Tibial nerve (tissue), 4 donors: ENCODE results near the gene RAPH1. TPM values are rescaled to one million over a fixed set of nuclear protein-coding genes. Genes with fewer than 3 reads are reported as not detected.

Source experiments
- DNase-seq, 2 donors: peaks; one replicate each; pipeline ENCODE4 v3.0.0-alpha.2; 2019; ENCODE audit warnings: low spot score in 2 of 2
- H3K27ac ChIP-seq, 4 donors: fragments of 200-600 bp; sonication (generic) in 3 of 4; one replicate each; pipeline ENCODE4 v1.5.1; 2017 to 2019; ENCODE audit warnings: mild to moderate bottlenecking in 1 of 4
- H3K27me3 ChIP-seq, 2 donors: fragments of 200-600 bp; sonication (generic) in 1 of 2; one replicate each; pipeline versions ENCODE4 v1.5.1 to v1.6.0; 2017 to 2019
- H3K36me3 ChIP-seq, 3 donors: fragments of 200-600 bp; sonication (generic); one replicate each; pipeline ENCODE4 v1.5.1; 2018 to 2019
- H3K4me1 ChIP-seq, 4 donors: fragments of 200-600 bp; sonication (generic) in 3 of 4; one replicate each; pipeline ENCODE4 v1.5.1; 2017 to 2019
- H3K4me3 ChIP-seq, 4 donors: fragments of 200-600 bp; sonication (generic) in 3 of 4; one replicate each; pipeline ENCODE4 v1.5.1; 2017 to 2019; ENCODE audit warnings: mild to moderate bottlenecking in 1 of 4, moderate library complexity in 1 of 4
- H3K9me3 ChIP-seq, 4 donors: fragments of 200-600 bp; sonication (generic) in 3 of 4; one replicate each; pipeline ENCODE4 v1.5.1; 2017 to 2019
- CTCF ChIP-seq, 5 experiments: fragments of 200-600 bp in 3 of 5; fragments of 450-650 bp in 2 of 5; sonication (generic) in 3 of 5; IDR thresholded peaks; one replicate each; pipeline ENCODE4 v1.5.1; 2016 to 2019; ENCODE audit warnings: antibody characterized with exemption in 5 of 5, mild to moderate bottlenecking in 3 of 5, moderate library complexity in 2 of 5
- EP300 ChIP-seq, 2 donors: sonication (generic); formaldehyde crosslinking; IDR thresholded peaks; one replicate each; pipeline ENCODE4 v1.6.1; 2017; ENCODE audit warnings: antibody characterized with exemption in 2 of 2, mild to moderate bottlenecking in 1 of 2
- POLR2A ChIP-seq, 2 donors: fragments of 450-650 bp; IDR thresholded peaks; one replicate each; pipeline ENCODE4 v1.6.1; 2017; ENCODE audit warnings: antibody characterized with exemption in 2 of 2, mild to moderate bottlenecking in 2 of 2, moderate library complexity in 2 of 2
- WGBS, 2 donors: methylation state at CpG; one replicate each; pipeline ENCODE4 v1.1.5; 2018; 5-methylcytosine and 5-hydroxymethylcytosine counted together
- total RNA-seq, 4 donors: library from RNA; depleted of rRNA; stranded (reverse); fragments of >200 nt; gene quantifications; one replicate each; pipeline ENCODE4 v1.1.0, GENCODE V29; 2016

RAPH1 gene
- total RNA-seq, 4 donors from 2014 or later, result 35.4 to 60.0 (median 44.4) TPM

- TF ChIP-seq POLR2A (IDR thresholded peaks at IDR 0.05) (no peak), CTCF (IDR thresholded peaks at IDR 0.05) (no peak), EP300 (IDR thresholded peaks at IDR 0.05) (no peak)
- no peaks in the 10 kb centered on the region for H3K36me3 ChIP-seq
- no peak overlapping the region for H3K27ac ChIP-seq
- H3K9me3 ChIP-seq, result no peaks in the 10 kb centered on the region
- peaks cover 0 to 20% (median 4%) of the 10 kb centered on the region in 4 donors for H3K4me1 ChIP-seq
- DNase-seq, result no peak
- 23 to 30% methylated on average over 1 of the region's 1 CpG for WGBS, 2 donors
- no peak overlapping the region for H3K4me3 ChIP-seq
- H3K27me3 ChIP-seq, result no peaks in the 10 kb centered on the region
Measured at GRCh38 chr2:203469546-203469945, 65.6 kb downstream of the RAPH1 start.

- Histone ChIP-seq H3K9me3 (no peaks in the 10 kb centered on the region), H3K27me3 (no peaks in the 10 kb centered on the region), H3K4me3 (no peak overlapping the region), H3K36me3 (peaks cover 0 to 15% (median 0%) of the 10 kb centered on the region in 3 donors), H3K27ac (no peak overlapping the region), H3K4me1 (peaks cover 0 to 33% (median 3%) of the 10 kb centered on the region in 4 donors)
- no peak for TF ChIP-seq EP300 (IDR thresholded peaks at IDR 0.05)
- TF ChIP-seq POLR2A (IDR thresholded peaks at IDR 0.05), result no peak
- TF ChIP-seq CTCF (IDR thresholded peaks at IDR 0.05), result no peak
- DNase-seq, result no peak
Measured at GRCh38 chr2:203463266-203463678, 71.8 kb downstream of the RAPH1 start.

- peaks cover 0 to 24% (median 0%) of the 10 kb centered on the region in 3 donors for H3K36me3 ChIP-seq
- no peak overlapping the region for H3K4me3 ChIP-seq
- H3K4me1 ChIP-seq, result peaks cover 0 to 33% (median 3%) of the 10 kb centered on the region in 4 donors
- no peaks in the 10 kb centered on the region for H3K9me3 ChIP-seq
- WGBS, 2 donors, result 96 to 97% methylated on average over 1 of the region's 1 CpG
- H3K27ac ChIP-seq, result no peak overlapping the region
- no peaks in the 10 kb centered on the region for H3K27me3 ChIP-seq
- TF ChIP-seq EP300 (IDR thresholded peaks at IDR 0.05), result no peak
- no peak for DNase-seq
Measured at GRCh38 chr2:203462308-203462707, 72.8 kb downstream of the RAPH1 start.

DNA sequence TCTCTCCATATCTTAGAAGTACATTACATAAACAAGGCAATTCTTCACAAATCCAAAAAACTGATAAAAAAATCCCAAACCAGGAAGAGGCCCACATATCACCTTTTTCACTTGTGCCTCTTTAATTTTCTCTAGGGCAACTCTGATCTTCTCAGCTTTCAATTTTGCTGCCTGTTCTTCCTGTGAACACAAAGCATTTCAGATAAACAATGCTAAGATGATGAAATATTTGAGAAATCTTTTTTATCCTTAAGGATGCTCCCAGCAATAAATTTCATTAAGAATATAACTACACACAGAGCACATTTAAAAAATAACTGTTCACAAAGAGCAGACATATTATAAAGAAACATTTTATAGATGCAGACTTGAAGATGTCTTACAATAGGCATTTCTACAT is 73.4 kb downstream of the RAPH1 start:
- H3K36me3 ChIP-seq, result peaks cover 0 to 30% (median 0%) of the 10 kb centered on the region in 3 donors
- H3K9me3 ChIP-seq, result no peaks in the 10 kb centered on the region
- no peak overlapping the region for H3K27ac ChIP-seq
- no peaks in the 10 kb centered on the region for H3K27me3 ChIP-seq
- H3K4me3 ChIP-seq, result no peak overlapping the region
- no peak for TF ChIP-seq EP300 (IDR thresholded peaks at IDR 0.05)
- TF ChIP-seq POLR2A (IDR thresholded peaks at IDR 0.05), result no peak
- no peak for TF ChIP-seq CTCF (IDR thresholded peaks at IDR 0.05)
- no peak for DNase-seq
- H3K4me1 ChIP-seq, result peaks cover 0 to 33% (median 3%) of the 10 kb centered on the region in 4 donors

DNA sequence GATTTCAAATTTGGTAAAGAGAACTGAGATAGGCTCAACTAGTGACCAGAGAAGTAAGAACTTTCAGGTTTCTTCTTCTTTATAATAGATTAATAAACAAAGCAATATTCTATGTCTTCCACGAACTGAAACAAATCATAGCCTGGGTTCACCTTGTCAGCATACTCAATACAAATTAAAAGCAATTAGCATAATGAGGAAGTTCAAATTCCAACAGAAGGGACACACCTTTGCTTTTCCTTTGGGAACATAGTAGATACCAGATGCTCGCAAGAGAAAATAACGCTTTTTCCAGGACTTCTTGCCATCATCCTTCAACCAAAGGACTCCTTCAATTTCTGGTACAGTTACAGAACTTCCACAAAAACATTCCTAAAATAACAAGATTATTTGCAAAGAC is 79.9 kb downstream of the RAPH1 start:
- no peaks in the 10 kb centered on the region for H3K9me3 ChIP-seq
- no peak overlapping the region for H3K4me3 ChIP-seq
- H3K27me3 ChIP-seq, result no peaks in the 10 kb centered on the region
- no peak for DNase-seq
- H3K4me1 ChIP-seq, result peaks cover 0 to 23% (median 0%) of the 10 kb centered on the region in 4 donors
- peaks cover 0 to 49% (median 0%) of the 10 kb centered on the region in 3 donors for H3K36me3 ChIP-seq
- TF ChIP-seq EP300 (IDR thresholded peaks at IDR 0.05), result no peak
- TF ChIP-seq CTCF (IDR thresholded peaks at IDR 0.05), result no peak
- no peak for TF ChIP-seq POLR2A (IDR thresholded peaks at IDR 0.05)
- no peak overlapping the region for H3K27ac ChIP-seq
- WGBS, 2 donors, result 67 to 73% methylated on average over 3 of the region's 3 CpGs
